MM.1S (cell line): ENCODE measurements around the gene ATXN10.

Experiments
- DNase-seq: peaks from one replicate; pipeline ENCODE4 v3.0.0-alpha.2; 2015
- H2AFZ ChIP-seq: fragments of 300-600 bp; sonication (generic); 2 replicates; pipeline ENCODE4 v1.6.0; 2016; ENCODE audit warnings: antibody characterized with exemption, low read length
- H3F3A ChIP-seq: fragments of 300-600 bp; sonication (generic); 2 replicates; pipeline ENCODE4 v1.6.1; 2016; ENCODE audit warnings: mild to moderate bottlenecking, antibody characterized with exemption, low read length, moderate library complexity, mixed read lengths; ENCODE audit not compliant: insufficient read depth
- H3K27ac ChIP-seq: fragments of 300-600 bp; sonication (generic); 2 replicates; pipeline ENCODE4 v1.5.1; 2016; ENCODE audit warnings: mild to moderate bottlenecking, low read length
- H3K27me3 ChIP-seq: fragments of 300-600 bp; sonication (generic); replicated peaks from 2 replicates; pipeline ENCODE4 v1.6.0; 2016; ENCODE audit warnings: low read length; ENCODE audit not compliant: insufficient read depth
- H3K36me3 ChIP-seq: fragments of 300-600 bp; sonication (generic); replicated peaks from 2 replicates; pipeline ENCODE4 v1.6.1; 2016; ENCODE audit warnings: mild to moderate bottlenecking, low read length, mixed read lengths; ENCODE audit not compliant: insufficient read depth
- H3K4me1 ChIP-seq: fragments of 300-600 bp; sonication (generic); 2 replicates; pipeline ENCODE4 v1.6.1; 2016; ENCODE audit warnings: low read length, mixed read lengths
- H3K4me2 ChIP-seq: fragments of 300-600 bp; sonication (generic); 2 replicates; pipeline ENCODE4 v1.6.0; 2016; ENCODE audit warnings: low read depth, low read length
- H3K4me3 ChIP-seq: fragments of 300-600 bp; sonication (generic); 2 replicates; pipeline ENCODE4 v1.5.1; 2016; ENCODE audit warnings: low read length, mixed read lengths
- H3K79me2 ChIP-seq: fragments of 300-600 bp; sonication (generic); 2 replicates; pipeline ENCODE4 v1.6.1; 2016; ENCODE audit warnings: mixed run types, low read length, mixed read lengths
- H3K9ac ChIP-seq: fragments of 300-600 bp; sonication (generic); 2 replicates; pipeline ENCODE4 v1.6.1; 2016; ENCODE audit warnings: low read length, mixed read lengths
- H3K9me2 ChIP-seq: fragments of 300-600 bp; sonication (generic); replicated peaks from 2 replicates; pipeline ENCODE4 v1.6.1; 2016; ENCODE audit warnings: mild to moderate bottlenecking, low read length, mixed read lengths; ENCODE audit not compliant: insufficient read depth
- H3K9me3 ChIP-seq: fragments of 300-600 bp; sonication (generic); replicated peaks from 2 replicates; pipeline ENCODE4 v1.6.1; 2016; ENCODE audit warnings: mild to moderate bottlenecking, low read length, mixed read lengths; ENCODE audit not compliant: insufficient read depth
- H4K20me1 ChIP-seq: fragments of 300-600 bp; sonication (generic); 2 replicates; pipeline ENCODE4 v1.6.1; 2016; ENCODE audit warnings: mild to moderate bottlenecking, low read length, moderate library complexity, mixed read lengths; ENCODE audit not compliant: insufficient read depth
- EZH2 ChIP-seq: fragments of 300-600 bp; sonication (generic); optimal IDR thresholded peaks from 2 replicates; pipeline ENCODE3; 2017; ENCODE audit warnings: low read depth, mild to moderate bottlenecking, antibody characterized with exemption, low read length, mixed read lengths
- EZH2phosphoT487 ChIP-seq: fragments of 300-600 bp; sonication (generic); IDR thresholded peaks from 2 replicates; pipeline ENCODE4 v1.6.1; 2018; ENCODE audit warnings: antibody characterized with exemption, low read length
- TF ChIP-seq, protein P1 (sequence below): fragments of 300-600 bp; sonication (generic); IDR thresholded peaks from 2 replicates; pipeline ENCODE4 v1.5.1; 2016; ENCODE audit warnings: antibody characterized with exemption, low read length, mixed read lengths

Gene ATXN10

DNA sequence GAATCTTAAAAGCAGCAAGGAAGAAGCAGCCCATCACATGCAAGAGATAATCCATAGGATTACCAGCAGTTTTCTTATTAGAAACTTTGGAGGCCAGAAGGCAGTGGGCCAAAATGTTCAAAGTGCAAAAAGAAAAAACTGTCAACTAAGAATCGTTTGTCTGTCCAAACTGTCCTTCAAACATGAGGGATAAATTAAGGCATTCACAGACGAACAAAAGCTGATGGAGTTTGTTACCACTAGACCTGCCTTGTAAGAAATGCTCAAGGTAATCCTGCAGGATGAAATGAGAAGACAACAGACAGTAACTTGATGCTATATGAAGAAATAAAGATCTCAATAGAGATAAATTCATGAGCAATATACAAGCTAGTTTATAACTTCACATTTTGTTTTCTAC, 154.9 kb downstream of the ATXN10 start:
- Histone ChIP-seq H3K79me2 (no peaks in the 10 kb centered on the region), H3K4me1 (no peaks in the 10 kb centered on the region), H3K27ac (no peak overlapping the region), H3K9me2 (no peaks in the 10 kb centered on the region), H2AFZ (no peak overlapping the region), H3K4me3 (no peak overlapping the region), H3K9ac (no peak overlapping the region), H3K9me3 (no peaks in the 10 kb centered on the region), H3K36me3 (no peaks in the 10 kb centered on the region), H4K20me1 (no peaks in the 10 kb centered on the region), H3K4me2 (no peak overlapping the region), H3F3A (no peaks in the 10 kb centered on the region), H3K27me3 (no peaks in the 10 kb centered on the region)
- no peak for DNase-seq
- TF ChIP-seq EZH2phosphoT487: no peak
- TF ChIP-seq, protein P1, sequence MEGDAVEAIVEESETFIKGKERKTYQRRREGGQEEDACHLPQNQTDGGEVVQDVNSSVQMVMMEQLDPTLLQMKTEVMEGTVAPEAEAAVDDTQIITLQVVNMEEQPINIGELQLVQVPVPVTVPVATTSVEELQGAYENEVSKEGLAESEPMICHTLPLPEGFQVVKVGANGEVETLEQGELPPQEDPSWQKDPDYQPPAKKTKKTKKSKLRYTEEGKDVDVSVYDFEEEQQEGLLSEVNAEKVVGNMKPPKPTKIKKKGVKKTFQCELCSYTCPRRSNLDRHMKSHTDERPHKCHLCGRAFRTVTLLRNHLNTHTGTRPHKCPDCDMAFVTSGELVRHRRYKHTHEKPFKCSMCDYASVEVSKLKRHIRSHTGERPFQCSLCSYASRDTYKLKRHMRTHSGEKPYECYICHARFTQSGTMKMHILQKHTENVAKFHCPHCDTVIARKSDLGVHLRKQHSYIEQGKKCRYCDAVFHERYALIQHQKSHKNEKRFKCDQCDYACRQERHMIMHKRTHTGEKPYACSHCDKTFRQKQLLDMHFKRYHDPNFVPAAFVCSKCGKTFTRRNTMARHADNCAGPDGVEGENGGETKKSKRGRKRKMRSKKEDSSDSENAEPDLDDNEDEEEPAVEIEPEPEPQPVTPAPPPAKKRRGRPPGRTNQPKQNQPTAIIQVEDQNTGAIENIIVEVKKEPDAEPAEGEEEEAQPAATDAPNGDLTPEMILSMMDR: no peak
- no peak for TF ChIP-seq EZH2

DNA sequence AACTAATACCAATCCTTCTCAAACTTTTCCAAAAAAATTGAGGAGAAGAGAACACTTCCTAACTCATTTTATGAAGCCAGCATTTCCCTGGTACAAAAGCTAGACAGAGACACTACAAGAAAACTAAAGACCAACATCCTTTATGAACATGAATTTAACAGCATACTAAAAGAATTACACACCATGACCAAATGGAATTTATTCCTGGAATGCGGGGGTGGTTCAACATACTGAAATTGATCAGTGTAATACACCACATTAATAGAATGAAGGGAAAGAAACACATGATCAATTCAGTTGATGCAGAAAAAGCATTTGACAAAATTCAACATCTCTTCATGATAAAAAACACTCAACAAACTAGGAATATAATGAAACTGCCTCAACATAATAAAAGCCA, 157.2 kb downstream of the ATXN10 start:
- Histone ChIP-seq H2AFZ (no peak overlapping the region), H3K4me3 (no peak overlapping the region), H3K4me2 (no peak overlapping the region), H3K9ac (no peak overlapping the region), H3K4me1 (no peaks in the 10 kb centered on the region), H3F3A (no peaks in the 10 kb centered on the region), H3K27me3 (no peaks in the 10 kb centered on the region), H3K36me3 (no peaks in the 10 kb centered on the region), H3K27ac (no peak overlapping the region), H3K9me3 (no peaks in the 10 kb centered on the region), H4K20me1 (no peaks in the 10 kb centered on the region), H3K79me2 (no peaks in the 10 kb centered on the region), H3K9me2 (no peaks in the 10 kb centered on the region)
- DNase-seq: no peak
- TF ChIP-seq, protein P1: no peak
- TF ChIP-seq EZH2phosphoT487 (no peak), EZH2 (no peak)

GRCh38 chr22:45830531-45831245, 159.1 kb downstream of the ATXN10 start:
- Histone ChIP-seq H3F3A (no peaks in the 10 kb centered on the region), H3K9me2 (no peaks in the 10 kb centered on the region), H2AFZ (no peak overlapping the region), H3K27me3 (no peaks in the 10 kb centered on the region), H4K20me1 (no peaks in the 10 kb centered on the region), H3K36me3 (no peaks in the 10 kb centered on the region), H3K4me1 (no peaks in the 10 kb centered on the region), H3K9ac (no peak overlapping the region), H3K9me3 (no peaks in the 10 kb centered on the region), H3K4me2 (no peak overlapping the region), H3K4me3 (no peak overlapping the region), H3K79me2 (no peaks in the 10 kb centered on the region), H3K27ac (no peak overlapping the region)
- TF ChIP-seq, protein P1: no peak
- TF ChIP-seq EZH2 (no peak), EZH2phosphoT487 (no peak)
- no peak for DNase-seq
